NCI-H1694 treated with DMSO at 0.1 percent for 48 hours (cell line): ENCODE results near the gene FIGNL2.

Experiments
- DNase-seq: peaks from one replicate; lab custom pipeline; 2025; lab: John Stamatoyannopoulos, UW

The FIGNL2 gene

DNA sequence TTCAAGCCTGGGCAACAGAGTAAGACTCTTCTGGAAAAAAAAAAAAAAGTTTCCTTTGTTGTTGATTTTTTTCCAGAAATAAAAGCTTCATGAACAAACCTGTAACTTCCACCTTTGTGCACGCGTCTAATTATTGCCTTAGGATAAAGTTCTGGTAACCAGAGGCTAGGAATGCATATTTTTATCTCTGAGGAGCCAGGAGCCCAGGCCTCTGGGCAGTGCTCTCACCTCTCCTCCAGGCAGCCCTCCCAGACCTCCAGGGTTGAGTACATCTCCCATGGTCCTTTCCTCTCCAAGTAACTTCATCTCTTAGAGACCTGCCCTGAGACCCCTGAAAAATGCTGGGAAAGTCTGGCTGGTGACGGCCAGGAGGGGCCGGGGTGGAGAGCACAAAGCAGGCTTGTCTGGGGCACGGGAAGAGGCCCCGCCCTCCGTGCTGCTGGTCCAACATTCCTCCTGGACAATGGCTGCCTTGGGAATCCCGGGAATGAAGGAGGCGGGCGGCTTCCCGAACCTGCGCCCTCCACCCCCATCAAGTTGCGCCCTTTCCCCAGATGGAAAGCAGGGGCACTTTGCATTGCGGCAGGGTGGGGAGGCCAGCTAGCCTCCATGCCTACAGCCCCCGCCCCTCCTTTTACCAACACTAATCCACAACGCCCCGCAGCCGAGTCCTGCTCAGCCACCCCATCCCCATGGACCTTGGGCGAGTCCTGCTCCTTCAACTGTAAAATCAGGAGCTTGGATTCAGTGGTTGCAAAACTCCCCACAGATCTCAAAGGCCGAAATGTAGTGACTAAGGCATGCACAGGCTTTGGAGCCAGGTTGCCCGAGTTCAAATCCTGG lies 7.3 kb upstream of the FIGNL2 start:
- no peak for DNase-seq

- no peak for DNase-seq
Measured at GRCh38 chr12:51852404-51853137, 4.1 kb upstream of the FIGNL2 start.

DNA sequence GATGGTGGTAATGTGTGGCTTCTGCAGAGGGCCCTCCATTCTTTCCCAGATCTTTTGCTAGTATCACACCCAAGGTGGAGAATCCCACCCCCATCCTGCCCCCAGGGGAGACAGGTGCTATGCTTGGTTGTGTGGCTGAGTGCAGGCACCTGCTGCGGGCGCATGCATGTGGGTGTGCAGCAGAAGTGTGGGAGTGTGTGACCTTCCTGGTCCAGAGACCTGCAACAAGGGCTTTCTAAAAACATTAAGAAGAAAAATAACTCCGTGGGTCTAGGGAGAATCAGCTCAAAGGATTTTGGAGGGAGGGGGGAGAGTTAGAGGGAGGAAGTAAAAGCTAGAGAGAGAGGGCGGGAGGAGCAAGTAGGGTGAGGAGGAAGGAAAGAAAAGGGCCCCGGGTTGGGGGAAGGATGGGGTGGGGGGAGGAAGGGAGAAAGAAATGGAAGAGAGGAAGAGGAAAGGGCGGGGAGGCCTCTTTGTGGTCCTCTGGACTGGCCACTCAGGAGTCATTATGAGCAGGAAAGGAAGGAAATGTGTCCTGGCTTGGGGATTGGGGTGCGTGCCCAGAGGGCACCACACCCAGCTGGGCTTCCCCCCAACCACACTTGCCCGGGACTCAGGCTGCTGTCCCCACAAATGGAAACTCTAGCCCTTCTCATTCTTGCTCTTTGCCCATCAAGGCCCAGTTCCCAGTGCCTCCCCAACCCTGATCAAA lies 3.1 kb upstream of the FIGNL2 start:
- DNase-seq = no peak

- no peak for DNase-seq
Measured at GRCh38 chr12:51850965-51851299, 2.4 kb upstream of the FIGNL2 start.

- DNase-seq = no peak
Measured at GRCh38 chr12:51850081-51850964, 1.8 kb upstream of the FIGNL2 start.

- no peak for DNase-seq
Measured at GRCh38 chr12:51848841-51849735, 570 bp upstream of the FIGNL2 start.

DNA sequence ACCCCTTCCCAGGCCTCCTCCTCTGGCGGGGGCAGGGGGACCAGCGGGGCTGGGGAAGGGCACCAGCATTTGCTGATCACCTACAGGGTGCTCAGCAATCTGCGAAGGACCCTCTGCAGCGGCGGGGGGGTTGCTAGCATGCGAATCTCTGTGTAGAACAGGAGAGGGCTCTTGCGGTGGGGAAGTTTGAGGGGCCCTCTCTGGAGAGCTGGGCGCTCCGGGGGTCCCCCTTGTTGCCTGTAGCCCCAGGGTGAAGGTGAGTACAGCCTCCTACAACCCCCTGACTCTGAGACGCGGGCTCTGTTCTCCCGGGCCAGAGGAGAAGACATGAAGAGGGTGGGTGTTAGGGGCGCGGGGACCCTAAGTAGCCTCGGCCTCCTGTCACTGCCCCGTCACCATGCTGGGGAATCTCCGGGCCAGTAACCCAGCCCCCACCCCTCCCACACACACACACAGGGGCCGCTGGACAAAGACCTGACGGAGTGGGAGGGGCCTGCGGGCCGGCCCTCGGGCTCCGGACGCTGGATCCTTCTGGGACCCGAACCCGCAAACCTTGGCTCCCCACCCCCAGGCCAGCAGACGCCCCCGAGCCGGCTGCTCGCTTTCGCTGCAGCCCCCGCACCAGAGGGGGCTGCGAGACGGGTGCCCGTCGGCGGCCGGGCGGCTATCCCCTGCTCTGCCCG lies 734 bp downstream of the FIGNL2 start:
- no peak for DNase-seq

GRCh38 chr12:51846911-51847642 lies 1.4 kb downstream of the FIGNL2 start:
- no peak for DNase-seq

DNA sequence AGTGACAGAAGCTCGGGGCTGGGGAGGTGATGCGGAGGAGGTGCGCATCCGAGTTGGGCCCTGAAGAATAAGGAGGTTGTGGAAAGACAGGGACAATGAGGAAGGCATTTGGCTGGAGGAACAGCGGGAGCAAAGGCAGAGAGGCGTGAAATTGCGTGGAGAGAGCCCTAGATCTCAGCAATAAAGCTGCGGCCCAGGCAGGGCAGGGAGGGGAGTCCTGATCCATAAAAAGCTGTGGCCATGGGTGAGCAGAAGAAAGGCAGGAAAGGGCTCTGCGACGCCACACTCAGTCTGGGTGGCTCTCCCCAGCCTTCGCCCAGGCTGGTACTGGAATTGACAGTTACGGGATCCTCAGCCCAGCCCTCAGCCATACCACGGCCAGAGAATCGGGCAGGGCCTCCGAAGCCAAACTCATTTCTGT lies 2.2 kb downstream of the FIGNL2 start:
- DNase-seq = no peak

- no peak for DNase-seq
Measured at GRCh38 chr12:51845482-51845881, 3.0 kb downstream of the FIGNL2 start.

GRCh38 chr12:51844854-51845253 lies 3.7 kb downstream of the FIGNL2 start:
- DNase-seq = no peak

DNA sequence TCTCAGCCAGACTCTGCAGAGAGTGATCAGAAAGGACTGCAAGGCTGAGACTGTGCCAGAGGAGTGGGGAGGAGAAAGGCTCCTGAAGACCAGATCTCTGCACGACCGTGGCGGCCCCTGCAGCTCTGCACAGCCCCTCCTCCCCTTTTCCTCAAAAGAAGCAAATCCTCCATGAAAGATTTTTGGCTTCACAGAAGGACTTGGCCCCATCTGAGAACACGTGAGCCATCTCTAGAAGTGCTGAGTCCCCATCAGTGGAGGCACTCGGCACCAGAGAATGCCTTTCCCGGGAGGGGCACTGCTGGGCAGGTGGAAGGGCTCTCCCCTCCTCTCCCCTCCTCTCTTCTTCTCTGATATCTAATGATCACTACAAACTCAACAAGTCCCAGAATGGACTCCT lies 6.8 kb downstream of the FIGNL2 start:
- DNase-seq = no peak

GRCh38 chr12:51840966-51841365 lies 7.6 kb downstream of the FIGNL2 start:
- no peak for DNase-seq

GRCh38 chr12:51839310-51839947 lies 9.1 kb downstream of the FIGNL2 start:
- DNase-seq = peak; percentile 53

DNA sequence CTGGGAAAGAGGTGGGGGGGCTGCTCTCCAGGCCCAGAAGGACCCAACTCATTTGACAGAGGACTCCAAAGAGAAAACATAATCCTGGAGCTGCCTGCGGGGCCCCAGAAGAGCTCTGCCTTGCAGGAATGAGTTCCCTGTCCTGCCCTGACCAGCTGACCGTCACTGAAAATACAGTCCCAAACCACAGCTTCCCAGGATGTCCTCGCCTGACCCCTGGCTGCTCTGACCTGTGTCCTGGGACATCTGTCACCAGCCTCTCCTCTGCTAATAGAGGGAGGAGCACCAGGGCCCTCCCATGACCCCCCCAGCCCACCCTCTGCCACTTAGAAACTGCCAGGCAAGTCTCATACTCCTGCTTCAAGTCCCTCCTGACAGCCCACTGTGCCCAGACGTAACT lies 9.8 kb downstream of the FIGNL2 start:
- no peak for DNase-seq

- no peak for DNase-seq
Measured at GRCh38 chr12:51838036-51838435, 10.5 kb downstream of the FIGNL2 start.

DNA sequence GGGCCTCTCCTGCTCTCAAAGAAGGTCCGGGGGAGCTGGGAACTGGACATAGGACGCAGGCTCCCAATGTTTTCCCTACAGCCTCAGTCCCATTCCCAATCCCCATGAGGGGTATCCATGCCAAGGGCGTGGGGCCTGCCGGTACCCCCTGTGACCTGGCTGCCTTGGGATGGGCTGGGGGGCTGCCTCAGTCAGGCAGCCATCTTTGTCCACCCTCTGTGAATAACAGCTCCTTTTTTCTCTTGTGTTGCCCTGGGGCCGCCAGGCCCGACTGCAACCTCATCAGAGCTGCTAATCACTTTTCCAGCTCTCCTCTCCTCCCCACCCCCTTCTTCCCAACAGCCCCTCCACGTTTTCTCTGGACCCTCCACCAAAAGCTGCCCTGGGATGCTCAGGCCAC lies 11.2 kb downstream of the FIGNL2 start:
- DNase-seq = no peak

DNA sequence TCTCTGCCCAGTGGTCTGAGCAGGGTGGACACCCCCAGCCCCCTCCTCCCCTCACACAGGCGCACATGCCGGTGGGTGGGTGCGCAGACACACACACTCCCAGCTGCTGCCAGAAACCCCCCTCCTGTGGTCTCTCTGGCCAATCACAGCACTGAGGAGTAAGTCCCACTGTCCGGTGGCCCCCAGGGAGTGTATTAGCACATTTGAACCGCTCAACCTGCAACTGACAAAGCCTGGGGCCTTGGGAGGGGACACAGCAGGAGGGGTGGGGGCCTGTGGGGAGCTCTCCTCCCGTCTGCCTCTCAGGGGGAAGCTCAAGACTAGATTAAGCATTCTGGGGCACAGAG lies 11.7 kb downstream of the FIGNL2 start:
- DNase-seq = no peak
